ENCODE measurements around the gene DIS3L2. TPM values are rescaled to one million over a fixed set of nuclear protein-coding genes. Genes with fewer than 3 reads are reported as not detected.

DIS3L2 gene
- polyA plus RNA-seq, 1 donor, result 40.3 TPM

DNA sequence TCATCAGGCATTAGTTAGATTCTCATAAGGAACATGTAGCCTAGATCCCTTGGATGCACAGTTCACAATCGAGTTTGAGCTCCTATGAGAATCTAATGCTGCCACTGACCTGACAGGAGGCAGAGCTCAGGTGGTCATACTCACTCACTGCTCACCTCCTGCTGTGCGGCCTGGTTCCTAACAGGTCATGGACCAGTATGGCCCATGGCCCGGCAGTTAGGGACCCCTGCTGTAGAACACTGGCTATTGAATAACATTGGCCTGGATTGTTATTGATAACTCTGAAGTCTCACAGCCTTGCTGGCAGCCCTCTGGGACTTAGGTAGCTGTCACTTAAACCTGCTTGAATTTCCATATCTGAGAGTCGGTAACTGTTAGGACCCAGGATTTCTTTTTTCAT is 302.6 kb downstream of the DIS3L2 start:
- no peak for DNase-seq

DNA sequence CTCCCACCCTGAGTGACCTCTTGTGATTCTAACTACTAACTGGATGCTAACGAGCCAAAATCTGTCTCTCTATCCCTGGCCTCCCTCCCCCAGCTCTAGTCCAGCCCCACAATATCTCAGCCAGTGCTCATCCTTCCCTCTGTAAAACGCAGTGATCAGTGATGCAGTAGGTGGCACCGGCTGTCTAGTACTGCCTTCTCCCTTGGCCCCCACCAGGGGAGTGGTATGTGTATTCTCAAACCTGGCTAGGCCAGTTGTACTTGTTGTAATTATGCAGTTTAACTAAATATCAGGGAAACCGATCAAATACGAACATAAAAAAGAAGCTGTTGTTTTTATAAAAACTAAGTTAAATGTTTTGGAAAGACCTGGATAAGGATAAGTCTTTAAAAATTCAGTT is 303.8 kb downstream of the DIS3L2 start:
- no peak for DNase-seq

DNA sequence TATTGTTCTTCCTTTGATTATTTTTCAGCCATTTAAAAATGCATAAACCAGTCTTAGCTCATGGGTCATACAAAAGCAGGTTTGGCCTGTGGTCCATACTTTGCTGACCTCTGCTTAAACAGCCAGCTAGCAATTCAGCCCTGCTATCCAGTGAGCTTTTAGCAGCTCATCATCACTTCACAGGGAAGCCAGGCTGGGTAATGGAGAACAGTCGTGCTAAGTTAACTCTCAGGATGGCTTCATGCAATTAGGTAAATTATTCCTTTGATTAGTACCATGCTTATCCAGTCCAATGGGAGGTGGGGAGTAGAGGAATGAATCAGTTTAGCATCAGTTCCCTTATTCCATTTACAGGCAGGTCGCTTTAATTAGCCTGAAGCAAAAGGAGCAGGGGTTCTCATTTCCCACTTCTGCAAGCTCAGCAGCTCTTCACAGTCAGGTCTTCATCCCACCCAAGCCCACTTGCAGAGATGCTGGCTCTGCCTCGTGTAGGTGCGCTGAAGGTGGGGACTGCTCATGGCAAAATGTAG is 307.2 kb downstream of the DIS3L2 start:
- no peak for DNase-seq

DNA sequence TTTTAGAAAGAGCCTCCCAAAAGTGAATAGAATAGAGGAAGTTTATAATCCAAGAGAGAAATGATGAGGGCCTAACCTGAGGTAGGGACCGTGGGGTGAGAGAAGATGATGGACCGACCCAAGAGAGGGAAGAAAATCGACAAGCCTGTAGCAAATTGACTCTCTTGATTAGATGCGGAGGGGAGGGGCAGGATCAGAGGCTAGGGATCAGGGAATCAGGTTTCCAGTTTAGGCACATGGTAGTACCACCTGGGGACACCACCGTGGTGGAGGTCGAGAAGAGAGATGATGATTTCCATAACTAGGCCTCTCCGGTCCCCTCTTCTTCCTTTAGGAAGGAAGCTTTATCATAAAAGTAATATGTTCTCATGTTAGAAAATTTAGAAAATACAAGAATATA is 308.4 kb downstream of the DIS3L2 start:
- DNase-seq, result no peak

DNA sequence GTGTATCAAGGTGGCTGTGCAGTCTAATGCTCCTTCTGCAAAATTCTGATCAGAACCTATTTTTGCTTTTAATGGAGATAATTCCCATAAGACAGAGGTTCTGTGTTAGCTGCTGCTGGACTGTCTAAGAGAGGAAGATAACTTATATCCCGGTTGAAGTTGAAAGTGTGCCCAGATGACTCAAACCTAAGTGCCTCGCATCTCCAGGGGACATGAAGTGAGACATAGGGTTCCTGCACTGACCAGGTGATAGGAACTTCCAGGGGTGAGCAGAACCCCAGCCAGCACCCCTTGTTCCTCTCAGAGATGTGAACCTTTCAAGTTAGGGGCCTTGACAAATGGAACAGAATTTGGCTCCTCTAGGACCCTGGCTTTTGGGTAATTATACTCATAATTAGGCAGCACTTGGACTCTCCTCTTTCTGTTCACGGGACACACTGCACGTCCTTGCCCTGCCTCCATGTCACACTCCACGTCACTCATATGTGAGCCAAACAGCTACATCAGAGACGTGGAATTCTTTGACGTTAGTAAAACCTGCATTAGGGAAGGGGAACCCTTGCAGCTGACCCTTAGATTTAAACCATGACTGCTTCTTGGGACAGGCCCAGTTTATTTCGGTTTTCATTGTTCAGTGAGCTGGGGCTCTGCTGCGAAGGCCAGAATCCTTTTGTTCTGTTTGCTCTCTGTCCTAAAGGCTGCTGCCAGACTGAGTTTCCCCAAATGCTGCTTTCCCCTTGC is 312.6 kb downstream of the DIS3L2 start:
- DNase-seq, result no peak

DNA sequence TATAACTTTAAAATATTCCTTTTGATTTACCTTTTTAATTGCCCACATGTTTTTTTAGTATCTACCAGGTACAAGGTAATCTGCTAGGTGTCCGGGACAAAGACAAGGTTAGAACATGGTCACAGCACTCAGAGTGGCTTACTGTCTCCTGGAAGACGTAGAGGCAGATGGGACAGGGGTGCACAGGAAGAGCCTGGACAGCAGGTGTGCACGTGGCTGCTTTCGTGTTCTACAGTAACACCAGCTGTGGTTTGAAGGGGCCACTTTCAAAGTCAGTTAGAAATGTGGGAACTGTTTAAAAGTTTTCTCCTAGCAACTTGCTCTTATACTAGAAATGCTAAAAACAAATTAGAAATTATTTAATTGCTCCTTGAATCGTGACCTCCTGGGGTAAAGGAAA is 314.2 kb downstream of the DIS3L2 start:
- DNase-seq, result no peak

DNA sequence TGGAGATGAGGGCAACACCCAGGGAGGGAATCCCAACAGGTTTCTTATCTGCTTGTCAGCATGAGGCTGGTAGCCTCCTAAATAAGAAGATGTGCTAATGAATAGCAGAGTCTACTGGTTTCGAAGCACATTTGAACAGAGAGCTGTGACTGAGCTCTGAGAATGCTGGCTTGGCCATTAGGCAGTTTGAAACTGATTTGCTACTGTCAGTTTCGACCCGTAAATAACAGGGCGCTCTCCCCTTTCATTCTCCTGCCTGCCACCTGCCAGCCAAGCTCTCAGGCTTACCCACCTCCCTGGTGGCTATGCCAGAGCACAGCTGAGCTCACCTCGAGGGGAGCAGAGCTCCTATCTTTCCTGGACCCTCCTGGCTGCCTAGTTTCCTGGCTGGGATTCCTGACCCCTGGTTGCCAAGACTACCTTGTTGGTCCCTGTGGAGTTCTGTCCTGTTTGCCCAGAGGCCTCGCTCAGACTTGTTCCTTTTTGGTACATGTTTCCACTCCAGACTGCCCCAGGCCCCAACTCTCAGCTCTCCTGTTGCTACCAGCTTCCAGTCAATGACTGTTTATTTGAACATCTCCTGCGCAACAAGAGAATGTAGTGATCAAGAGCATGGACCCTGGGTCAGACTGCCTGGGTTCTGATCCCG is 314.7 kb downstream of the DIS3L2 start:
- no peak for DNase-seq

DNA sequence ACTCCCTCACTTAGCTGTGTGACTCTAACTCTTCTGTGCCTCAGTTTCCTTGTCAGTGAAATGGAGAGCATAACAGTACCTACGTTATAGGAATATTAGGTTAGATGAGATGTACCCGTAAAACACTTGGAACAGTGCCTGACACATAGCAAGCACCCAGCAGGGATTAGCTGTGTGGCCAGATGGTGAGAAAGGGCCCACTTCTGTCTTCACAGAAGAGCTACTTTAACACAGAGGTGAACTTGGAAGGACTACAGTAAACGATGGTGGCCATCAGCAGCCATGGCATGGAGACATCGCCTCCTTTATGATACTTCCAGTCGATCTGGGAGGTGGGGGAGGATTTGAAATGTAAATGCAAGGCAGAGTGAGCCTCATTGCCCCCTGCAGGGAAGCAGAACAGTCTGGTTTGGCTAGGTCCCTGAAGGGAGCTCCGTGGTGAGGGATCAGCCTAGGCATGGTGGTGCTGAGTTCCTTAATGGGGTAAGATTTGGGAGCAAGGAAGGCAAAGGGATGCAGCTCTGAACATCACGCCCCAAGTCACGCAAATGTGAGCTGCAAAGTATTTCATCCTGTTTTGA is 315.3 kb downstream of the DIS3L2 start:
- DNase-seq, result no peak

DNA sequence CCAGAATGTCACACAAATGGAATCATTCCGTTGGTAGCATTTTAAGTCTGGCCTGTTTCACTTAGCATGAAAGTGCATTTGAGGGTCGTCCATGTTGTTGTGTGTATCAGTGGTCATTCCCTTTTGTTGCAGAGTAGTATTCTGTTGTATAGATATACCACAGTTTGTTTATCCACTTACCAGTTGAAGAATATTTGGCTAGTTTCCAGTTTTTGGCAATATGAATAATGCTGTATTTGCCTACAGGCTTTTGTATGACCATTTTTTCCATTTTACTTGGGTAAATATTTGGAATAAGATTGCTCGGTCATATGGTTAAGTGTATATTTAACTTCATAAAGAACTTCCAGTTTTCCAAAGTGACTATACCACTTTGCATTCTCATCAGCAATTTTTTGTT is 317.0 kb downstream of the DIS3L2 start:
- DNase-seq, result no peak

DNA sequence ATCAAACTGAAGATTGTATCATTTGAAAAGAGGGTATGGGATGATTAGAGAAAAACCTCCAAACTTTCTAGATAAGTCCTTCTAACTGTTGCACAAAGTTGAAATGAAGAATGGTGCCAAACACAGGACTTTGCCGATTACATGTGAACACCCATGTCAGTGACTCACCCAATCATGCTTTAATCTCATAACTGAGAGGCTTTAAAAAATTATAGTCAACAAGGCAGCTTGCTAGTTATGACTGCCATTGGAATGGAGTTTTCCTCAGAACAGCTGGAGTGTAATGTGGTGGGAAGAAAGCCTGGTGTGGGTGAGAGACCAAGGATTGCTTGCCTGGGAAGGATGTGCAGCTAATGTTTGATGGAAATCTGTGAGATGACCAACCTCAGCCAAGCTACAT is 318.8 kb downstream of the DIS3L2 start:
- no peak for DNase-seq

DNA sequence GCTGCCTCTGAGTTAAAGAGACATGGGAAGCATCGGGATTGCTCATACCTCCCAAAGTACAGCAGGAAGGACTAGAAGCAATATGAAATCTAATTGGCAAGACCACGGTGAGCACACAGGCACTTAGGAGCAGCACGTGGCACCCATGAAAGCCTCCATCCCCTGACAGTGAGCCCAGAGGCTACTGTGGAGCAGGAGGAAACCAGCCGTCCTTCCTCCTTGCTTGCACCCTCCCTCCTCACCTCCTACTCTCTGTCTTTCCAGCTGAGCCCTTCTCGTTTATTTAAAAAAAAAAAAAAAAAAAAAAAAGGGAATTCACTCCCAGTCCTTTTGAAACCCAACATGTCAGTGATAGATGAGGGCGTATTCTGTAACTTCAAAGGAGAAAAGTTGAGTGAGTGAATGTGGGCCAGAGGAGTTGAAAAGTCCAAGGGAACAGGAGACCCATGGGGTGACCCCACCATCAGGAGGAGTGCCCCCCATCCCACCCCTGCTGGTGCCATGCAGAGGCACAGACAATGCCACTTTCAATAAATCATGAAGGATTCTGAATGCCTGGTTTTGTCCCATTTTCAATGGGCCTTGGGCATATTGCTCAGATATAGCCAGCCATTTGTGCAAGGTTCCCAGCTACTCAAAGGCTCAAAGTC is 320.5 kb downstream of the DIS3L2 start:
- DNase-seq, result no peak

DNA sequence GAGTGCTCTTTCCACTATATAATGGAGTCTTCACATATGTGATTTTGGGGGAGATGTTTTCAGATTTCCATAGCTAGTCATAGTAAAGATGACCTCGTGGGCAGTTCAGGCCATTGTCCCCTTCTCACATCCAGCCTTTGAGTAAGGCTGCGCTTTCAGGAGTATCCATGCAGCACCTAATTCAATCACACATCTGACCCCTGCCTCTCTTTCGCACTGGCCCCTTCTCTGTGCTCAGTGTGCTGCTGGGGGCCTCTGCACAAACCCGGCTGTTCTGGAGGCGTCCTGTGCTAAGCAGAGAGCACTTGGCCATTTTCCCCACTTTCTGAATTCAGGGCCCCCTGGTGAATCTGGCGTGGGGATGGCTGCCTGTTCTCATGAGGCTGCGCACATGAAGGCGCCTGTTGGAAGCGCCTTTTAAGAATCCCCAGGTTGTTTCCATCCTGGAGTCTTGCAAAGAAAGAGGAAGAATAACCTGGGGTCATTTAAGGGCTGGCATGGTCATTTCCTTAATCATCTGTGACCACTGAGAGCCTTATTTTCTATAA is 321.1 kb downstream of the DIS3L2 start:
- no peak for DNase-seq

DNA sequence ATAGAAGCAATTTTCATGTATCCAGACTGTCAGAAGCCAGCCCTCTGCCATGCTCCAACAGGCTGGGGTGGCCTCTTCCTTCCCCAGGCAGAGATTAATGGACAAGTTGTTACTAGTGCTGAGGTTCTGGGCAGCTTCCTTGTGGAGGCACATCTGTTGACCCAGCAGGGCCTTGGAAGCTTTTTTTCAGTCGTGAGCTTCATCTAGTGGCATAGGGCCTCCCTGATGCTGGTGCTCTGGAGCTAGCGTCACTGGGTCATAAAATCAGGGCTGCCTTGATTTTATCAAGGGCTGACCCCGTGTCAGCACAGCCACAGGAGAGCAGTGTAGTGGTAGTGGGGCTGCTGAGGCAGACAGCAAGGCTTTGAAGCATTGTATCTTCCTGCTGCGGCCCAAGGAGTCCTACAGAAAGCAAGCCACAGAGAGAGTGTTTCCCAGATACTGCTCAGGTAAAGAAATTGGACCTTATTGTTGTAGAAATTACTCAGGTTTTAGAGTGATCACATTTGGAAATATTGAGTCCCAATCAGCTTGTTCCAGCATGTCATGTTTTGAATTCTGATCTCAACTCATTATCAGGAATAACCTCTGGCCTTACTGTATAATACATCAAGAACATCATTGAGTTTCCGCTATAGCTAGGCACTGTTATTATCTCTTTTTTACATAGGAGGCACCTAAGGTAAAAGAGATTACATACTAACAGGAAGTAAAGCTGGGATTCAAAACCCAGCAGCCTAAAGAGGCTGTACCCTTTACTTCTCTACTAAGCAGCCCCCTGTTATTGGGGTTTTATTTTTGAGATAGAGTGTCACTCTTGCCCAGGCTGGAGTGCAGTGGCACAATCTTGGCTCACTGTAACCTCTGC is 324.7 kb downstream of the DIS3L2 start:
- DNase-seq, result no peak

DNA sequence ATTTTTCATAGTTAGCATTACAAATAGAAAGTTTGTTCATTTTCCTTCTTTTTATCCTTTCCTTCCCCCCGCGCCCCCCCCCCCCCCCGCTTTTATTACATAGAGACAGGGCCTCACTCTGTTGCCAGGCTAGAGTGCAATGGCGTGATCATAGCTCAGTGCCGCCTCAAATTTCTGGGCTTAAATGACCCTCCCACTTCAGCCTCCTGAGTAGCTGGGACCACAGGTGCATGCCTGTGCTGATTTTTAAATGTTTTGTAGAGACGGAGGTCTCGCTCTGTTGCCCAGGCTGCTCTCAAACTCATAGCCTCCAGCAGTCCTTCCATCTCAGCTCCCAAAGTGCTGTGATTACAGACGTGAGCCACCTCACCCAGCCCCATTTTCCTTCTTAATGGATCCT is 325.8 kb downstream of the DIS3L2 start:
- peak; percentile 33 for DNase-seq

DNA sequence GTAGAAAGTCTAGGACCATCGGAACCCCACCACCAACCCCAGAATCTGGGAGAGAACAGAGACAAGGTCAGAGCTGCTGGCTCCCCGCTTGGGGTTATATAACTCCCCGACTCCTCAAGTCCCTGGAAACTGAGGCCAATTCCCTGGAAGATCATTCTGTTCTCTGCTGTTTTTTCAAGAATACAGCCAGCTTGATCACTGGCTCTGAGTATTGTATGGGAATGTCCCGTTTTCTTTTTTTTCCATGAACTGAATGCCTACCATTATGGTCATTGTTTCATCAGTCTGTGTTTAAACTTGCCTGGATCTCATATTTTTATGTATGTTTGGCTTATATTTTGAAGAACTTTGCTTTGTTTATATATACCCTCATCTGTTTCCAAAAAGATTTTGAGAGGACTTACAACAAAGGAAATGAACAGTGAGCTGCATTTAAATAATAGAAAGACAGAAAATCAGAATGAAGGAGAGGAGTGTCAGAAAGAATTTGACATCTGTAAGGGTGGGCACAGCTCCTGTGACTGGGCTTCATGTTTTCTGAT is 327.0 kb downstream of the DIS3L2 start:
- no peak for DNase-seq

DNA sequence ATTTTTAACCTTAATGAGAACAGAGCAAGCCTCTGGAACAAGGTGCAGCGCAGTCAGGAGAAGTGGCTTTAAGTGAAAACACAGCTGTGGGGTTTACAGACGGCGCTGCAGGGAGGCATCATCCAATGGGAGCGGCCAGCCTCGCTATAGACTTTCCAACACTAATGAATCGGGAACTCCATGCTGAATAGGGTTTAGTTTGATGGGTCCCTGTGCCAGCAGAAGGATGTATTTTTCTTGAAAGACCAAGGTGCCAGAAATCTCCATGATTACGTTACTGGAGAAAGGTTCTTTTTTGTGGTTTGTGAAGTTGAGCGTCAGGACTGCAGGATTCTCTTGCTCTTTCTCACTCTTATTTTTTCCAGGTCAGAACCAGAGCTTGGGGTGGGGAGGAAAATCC is 329.2 kb downstream of the DIS3L2 start:
- DNase-seq, result no peak

DNA sequence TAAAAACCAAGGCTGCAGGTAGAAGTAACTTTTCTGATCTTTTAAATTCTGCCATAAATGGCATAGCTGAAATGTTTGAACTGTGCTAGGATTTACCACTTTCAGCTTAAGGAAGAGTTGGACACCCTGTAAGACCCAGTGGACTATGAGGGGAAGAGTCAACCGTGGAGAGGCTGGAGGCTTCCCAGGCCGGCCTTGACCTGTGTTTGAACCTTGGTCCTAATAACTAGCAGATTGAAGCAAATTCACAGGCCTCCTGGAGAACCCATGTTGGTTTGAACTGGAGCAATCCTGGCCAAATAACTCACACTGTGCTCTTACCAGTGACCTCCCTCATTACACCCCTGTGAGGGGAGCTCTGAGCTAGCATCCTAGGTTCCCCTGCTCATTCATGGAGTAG is 329.8 kb downstream of the DIS3L2 start:
- no peak for DNase-seq

DNA sequence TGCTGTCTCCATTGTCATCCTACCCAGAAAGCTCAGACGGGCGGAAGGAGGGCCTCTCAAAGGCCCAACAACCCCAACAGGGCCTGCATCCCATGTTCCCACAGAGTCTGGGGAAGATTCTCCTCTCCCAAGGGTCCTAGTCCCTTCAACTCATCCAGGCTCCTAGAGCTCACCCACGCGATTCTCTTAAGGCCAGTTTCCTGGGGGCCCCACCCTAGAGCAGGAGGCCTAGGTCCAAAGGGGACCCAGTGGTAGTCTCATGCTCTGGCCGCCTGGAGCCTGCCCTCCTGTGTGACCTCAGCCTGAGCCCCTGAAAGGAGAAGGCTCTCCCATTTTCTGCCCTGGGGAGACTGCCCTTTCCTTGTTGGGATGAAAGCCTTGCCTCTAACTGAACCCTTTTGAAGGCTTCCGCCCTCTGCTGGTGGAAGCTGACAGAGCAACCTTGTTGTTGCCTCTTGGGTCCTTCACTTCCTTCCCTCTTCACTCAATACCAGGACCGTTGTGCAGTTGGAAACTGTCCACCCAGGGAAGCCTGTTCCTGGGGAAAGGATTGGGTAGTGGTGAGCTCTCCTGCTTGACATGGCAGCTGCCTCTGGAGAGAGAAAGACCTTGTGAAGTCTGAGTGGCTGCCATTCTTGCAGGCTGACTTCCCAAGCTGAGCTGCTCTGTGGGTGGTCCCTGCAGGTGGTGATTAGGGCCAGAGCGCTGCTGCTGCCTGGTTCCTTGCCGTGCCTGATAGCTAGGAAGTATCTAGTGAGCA is 331.1 kb downstream of the DIS3L2 start:
- DNase-seq, result no peak

DNA sequence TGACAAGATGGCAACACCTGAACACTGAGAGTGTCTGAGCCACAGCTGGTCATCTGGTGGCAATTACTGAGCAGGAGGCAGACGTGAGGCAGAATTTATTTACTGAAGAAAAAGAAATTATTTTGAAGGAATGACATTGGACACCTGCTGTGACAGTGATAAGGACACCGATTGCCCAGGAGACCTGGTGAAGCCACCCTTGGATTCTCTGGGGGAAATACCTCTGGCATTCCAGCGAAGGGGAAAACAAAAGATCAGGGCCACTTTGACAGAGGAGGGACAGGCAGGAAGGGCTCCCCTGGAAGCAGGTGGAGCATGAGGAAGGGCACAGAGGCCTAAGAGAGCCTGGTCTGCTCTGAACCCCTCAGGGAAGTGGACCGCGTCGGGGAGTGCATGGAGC is 331.7 kb downstream of the DIS3L2 start:
- no peak for DNase-seq

DNA sequence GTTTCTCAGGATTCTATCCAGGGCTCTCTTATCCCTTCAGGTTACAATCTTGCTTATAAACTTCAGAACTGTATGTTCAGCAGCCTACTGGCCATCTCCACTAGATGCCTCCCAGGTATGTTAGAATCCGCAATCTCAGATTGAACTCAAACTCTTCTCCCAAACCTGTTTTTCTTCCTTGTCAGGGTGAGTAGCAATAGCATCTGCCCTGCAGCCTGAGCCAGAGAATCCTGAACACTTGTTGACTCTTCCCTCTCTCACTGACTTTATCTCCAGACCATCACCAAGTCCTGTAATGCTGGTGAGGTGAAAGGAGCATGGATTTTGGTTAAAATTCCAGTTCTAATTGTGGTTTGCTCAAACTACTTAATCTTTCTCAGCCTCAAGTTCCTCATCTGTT is 334.5 kb downstream of the DIS3L2 start:
- DNase-seq, result no peak

Data from left kidney (tissue), 2 donors.